Breast epithelium (tissue), 3 donors: ENCODE data around the gene GREM2.

Experiments
- POLR2A ChIP-seq: fragments of 450-650 bp; IDR thresholded peaks from one replicate; pipeline ENCODE4 v1.6.1; 2016; ENCODE audit warnings: antibody characterized with exemption, mild to moderate bottlenecking, moderate library complexity
- TF ChIP-seq, protein P1 (sequence below), 3 donors: fragments of 450-650 bp; IDR thresholded peaks; one replicate each; pipeline ENCODE4 v1.5.1; 2016 to 2017; ENCODE audit warnings: antibody characterized with exemption in 3 of 3, mild to moderate bottlenecking in 3 of 3, moderate library complexity in 3 of 3

DNA sequence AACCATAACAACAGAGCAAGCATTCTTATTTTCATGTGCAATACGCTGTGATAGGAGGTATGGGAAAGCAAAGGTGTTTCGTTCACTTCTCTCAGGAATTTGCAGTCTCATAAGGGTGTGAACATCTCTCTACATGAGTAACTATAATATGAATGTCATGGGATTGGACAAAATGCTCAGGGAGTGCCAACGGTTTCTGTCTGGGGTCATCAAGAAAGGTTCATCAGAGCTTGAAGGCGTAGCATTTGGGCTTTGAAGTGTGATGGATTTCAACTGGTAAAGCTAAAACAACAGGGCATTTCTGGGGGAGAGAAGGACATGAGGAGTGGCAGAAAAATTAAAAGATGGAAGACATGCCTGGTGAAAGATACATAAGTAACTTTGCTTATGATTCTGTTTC is 32.4 kb downstream of the GREM2 start:
- TF ChIP-seq, protein P1, sequence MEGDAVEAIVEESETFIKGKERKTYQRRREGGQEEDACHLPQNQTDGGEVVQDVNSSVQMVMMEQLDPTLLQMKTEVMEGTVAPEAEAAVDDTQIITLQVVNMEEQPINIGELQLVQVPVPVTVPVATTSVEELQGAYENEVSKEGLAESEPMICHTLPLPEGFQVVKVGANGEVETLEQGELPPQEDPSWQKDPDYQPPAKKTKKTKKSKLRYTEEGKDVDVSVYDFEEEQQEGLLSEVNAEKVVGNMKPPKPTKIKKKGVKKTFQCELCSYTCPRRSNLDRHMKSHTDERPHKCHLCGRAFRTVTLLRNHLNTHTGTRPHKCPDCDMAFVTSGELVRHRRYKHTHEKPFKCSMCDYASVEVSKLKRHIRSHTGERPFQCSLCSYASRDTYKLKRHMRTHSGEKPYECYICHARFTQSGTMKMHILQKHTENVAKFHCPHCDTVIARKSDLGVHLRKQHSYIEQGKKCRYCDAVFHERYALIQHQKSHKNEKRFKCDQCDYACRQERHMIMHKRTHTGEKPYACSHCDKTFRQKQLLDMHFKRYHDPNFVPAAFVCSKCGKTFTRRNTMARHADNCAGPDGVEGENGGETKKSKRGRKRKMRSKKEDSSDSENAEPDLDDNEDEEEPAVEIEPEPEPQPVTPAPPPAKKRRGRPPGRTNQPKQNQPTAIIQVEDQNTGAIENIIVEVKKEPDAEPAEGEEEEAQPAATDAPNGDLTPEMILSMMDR (IDR thresholded peaks at IDR 0.05) = no peak
- TF ChIP-seq POLR2A = no peak
